DOHH2 (cell line): ENCODE measurements around the gene PLCB2.

ENCODE experiments used
- H3F3A ChIP-seq: fragments of 200-600 bp; sonication (generic), shearing (Covaris generic); 2 replicates; pipeline ENCODE4 v1.6.0; 2016; ENCODE audit warnings: antibody characterized with exemption, mild to moderate bottlenecking; ENCODE audit not compliant: control insufficient read depth, insufficient read depth
- H3K27ac ChIP-seq: fragments of 200-600 bp; sonication (generic); 2 replicates; pipeline ENCODE4 v1.5.1; 2014; ENCODE audit warnings: low read depth, mild to moderate bottlenecking, low read length, moderate library complexity
- H3K27me3 ChIP-seq: fragments of 200-600 bp; sonication (generic); 2 replicates; pipeline ENCODE4 v1.6.1; 2014; ENCODE audit warnings: mild to moderate bottlenecking, low read length, mixed read lengths; ENCODE audit not compliant: control insufficient read depth
- H3K36me3 ChIP-seq: fragments of 200-600 bp; sonication (generic); 2 replicates; pipeline ENCODE4 v1.6.1; 2014; ENCODE audit warnings: mild to moderate bottlenecking, low read length, moderate library complexity, mixed read lengths; ENCODE audit not compliant: control insufficient read depth
- H3K4me1 ChIP-seq: fragments of 200-600 bp; sonication (generic); 2 replicates; pipeline ENCODE4 v1.6.1; 2014; ENCODE audit warnings: mild to moderate bottlenecking, low read length, mixed read lengths; ENCODE audit not compliant: control insufficient read depth
- H3K4me2 ChIP-seq: fragments of 200-600 bp; sonication (generic); 2 replicates; pipeline ENCODE4 v1.6.0; 2014; ENCODE audit warnings: mild to moderate bottlenecking, low read length, moderate library complexity
- H3K4me3 ChIP-seq: fragments of 200-600 bp; sonication (generic); 2 replicates; pipeline ENCODE4 v1.5.1; 2014; ENCODE audit warnings: mild to moderate bottlenecking, low read length, mixed read lengths
- H3K79me2 ChIP-seq: fragments of 200-600 bp; sonication (generic); 2 replicates; pipeline ENCODE4 v1.6.1; 2014; ENCODE audit warnings: mild to moderate bottlenecking, low read length, mixed read lengths; ENCODE audit not compliant: control insufficient read depth
- H3K9me2 ChIP-seq: fragments of 200-600 bp; sonication (generic); replicated peaks from 2 replicates; pipeline ENCODE4 v1.6.1; 2014; ENCODE audit warnings: mild to moderate bottlenecking, low read length, mixed read lengths; ENCODE audit not compliant: control insufficient read depth
- H3K9me3 ChIP-seq: fragments of 200-600 bp; sonication (generic); 2 replicates; pipeline ENCODE4 v1.6.1; 2014; ENCODE audit warnings: antibody characterized with exemption, low read length, mixed read lengths; ENCODE audit not compliant: control insufficient read depth, insufficient read depth
- H4K20me1 ChIP-seq: fragments of 200-600 bp; sonication (generic); 2 replicates; pipeline ENCODE4 v1.6.0; 2014; ENCODE audit warnings: low read depth, mild to moderate bottlenecking, antibody characterized with exemption, low read length, moderate library complexity; ENCODE audit not compliant: control insufficient read depth, insufficient read depth
- EZH2phosphoT487 ChIP-seq: fragments of 200-600 bp; sonication (generic); IDR thresholded peaks from 2 replicates; pipeline ENCODE4 v1.6.1; 2017; ENCODE audit warnings: borderline replicate concordance, mild to moderate bottlenecking, antibody characterized with exemption, low read length, moderate library complexity, mixed read lengths
- TF ChIP-seq, protein P1 (sequence below): fragments of 200-600 bp; sonication (generic); IDR thresholded peaks from one replicate; pipeline ENCODE4 v1.5.1; 2014; ENCODE audit warnings: antibody characterized with exemption, mild to moderate bottlenecking, low read depth, low read length; ENCODE audit not compliant: poor library complexity, severe bottlenecking

The PLCB2 gene

DNA sequence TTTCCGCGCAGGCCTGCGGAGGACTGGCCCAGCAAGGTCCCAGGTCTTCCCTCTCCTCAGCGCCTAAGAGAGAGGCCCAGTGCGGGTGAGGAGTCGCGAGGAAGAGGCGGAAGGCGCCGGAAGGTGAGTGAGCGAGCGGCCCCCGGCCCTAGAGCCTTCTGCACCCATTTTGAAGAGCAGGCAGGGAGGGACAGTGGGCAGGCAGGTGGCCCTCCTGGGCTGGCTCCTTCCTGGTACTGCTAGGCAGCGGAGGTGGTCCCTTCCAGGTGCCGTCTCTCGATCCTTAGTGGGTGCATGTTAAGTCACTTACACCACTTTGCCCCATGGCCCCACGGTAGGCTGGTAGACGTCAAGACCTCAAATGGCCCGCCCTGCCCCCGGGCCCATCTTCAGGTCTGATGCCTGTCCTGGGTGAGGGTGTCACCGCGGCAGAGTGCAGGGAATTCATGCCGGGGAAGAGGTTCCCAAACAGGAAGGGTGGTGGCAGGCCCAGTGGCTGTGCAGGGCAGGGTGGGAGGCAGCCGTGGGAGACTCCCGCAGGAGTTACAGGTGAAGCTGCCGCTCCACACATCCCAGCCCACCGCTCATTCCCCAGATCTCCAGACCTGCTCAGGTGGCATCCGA lies 54.5 kb downstream of the PLCB2 start:
- 0 out of 2 replicates have a peak, but pooled peaks have one; percentile 2 for TF ChIP-seq EZH2phosphoT487
- TF ChIP-seq, protein P1, sequence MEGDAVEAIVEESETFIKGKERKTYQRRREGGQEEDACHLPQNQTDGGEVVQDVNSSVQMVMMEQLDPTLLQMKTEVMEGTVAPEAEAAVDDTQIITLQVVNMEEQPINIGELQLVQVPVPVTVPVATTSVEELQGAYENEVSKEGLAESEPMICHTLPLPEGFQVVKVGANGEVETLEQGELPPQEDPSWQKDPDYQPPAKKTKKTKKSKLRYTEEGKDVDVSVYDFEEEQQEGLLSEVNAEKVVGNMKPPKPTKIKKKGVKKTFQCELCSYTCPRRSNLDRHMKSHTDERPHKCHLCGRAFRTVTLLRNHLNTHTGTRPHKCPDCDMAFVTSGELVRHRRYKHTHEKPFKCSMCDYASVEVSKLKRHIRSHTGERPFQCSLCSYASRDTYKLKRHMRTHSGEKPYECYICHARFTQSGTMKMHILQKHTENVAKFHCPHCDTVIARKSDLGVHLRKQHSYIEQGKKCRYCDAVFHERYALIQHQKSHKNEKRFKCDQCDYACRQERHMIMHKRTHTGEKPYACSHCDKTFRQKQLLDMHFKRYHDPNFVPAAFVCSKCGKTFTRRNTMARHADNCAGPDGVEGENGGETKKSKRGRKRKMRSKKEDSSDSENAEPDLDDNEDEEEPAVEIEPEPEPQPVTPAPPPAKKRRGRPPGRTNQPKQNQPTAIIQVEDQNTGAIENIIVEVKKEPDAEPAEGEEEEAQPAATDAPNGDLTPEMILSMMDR: no peak

DNA sequence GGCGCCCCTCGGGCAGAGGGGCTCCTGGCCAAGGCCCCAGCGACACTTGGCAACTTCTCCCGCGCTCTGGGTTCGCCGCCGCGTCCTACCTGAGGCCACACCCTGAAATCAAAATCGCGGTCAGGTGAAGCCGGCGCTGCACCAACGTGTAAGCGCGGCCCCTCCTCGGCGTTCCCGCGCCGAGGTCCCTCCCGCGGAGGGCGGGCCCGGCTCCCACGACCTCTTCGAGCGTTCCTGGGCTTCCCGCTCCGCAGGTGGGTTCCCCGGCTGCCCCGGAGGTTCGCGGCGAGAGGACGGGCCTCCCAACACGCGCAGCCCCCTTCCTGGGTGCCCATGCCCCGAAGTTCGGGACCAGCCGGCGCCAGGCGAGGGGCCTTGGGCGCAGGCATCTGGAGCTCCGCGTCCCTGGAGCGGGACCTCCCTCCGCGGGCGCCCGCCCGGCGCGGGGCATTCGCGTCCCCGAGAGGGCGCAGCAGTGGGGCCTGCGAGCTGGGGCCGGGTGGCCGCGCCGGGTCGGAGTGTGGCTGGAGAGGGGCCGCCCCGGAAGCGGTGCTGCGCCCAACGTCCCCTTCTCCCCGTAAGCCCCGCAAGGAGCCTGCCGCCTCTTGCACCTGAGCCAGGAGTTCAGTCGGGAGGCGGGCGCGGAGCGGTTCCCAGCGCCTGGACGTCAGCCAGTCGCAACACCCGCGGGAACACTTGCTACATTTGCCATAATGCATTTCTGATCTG lies 55.1 kb downstream of the PLCB2 start:
- no peak overlapping the region for H3K4me2 ChIP-seq
- no peaks in the 10 kb centered on the region for H3K9me3 ChIP-seq
- H3F3A ChIP-seq: no peaks in the 10 kb centered on the region
- peaks cover 43% of the 10 kb centered on the region for H3K27me3 ChIP-seq
- no peaks in the 10 kb centered on the region for H3K9me2 ChIP-seq
- no peaks in the 10 kb centered on the region for H4K20me1 ChIP-seq
- no peaks in the 10 kb centered on the region for H3K79me2 ChIP-seq
- H3K4me1 ChIP-seq: no peaks in the 10 kb centered on the region
- H3K36me3 ChIP-seq: no peaks in the 10 kb centered on the region
- H3K4me3 ChIP-seq: no peak overlapping the region
- TF ChIP-seq, protein P1: no peak
- peak; percentile 42; the same call in 1 of the 2 replicates for TF ChIP-seq EZH2phosphoT487
- no peak overlapping the region for H3K27ac ChIP-seq

More for the DNA sequence above, 54.5 kb downstream of the PLCB2 start:
- Histone ChIP-seq H3F3A (no peaks in the 10 kb centered on the region), H3K79me2 (no peaks in the 10 kb centered on the region), H3K9me3 (no peaks in the 10 kb centered on the region), H4K20me1 (no peaks in the 10 kb centered on the region), H3K9me2 (no peaks in the 10 kb centered on the region), H3K4me2 (no peak overlapping the region), H3K36me3 (no peaks in the 10 kb centered on the region), H3K4me1 (no peaks in the 10 kb centered on the region), H3K27me3 (peaks cover 43% of the 10 kb centered on the region), H3K4me3 (no peak overlapping the region), H3K27ac (no peak overlapping the region)

DNA sequence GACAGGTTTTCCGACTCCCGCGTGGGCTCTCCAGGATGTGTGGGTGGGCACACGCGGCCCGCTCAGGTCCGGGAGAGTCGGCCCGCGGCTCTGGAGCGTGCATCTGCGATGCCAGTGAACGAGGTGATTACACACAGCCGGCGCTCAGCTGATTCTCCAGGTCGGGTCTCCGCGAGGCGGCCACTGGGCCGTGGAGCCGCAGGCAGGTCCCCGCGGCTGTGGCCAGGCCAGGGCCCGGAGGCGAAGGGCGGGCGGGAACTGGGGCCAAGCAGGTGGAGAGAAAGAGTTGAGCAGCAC lies 55.6 kb downstream of the PLCB2 start:
- Histone ChIP-seq H3K4me2 (no peak overlapping the region), H3K79me2 (no peaks in the 10 kb centered on the region), H3K36me3 (no peaks in the 10 kb centered on the region), H3K9me2 (no peaks in the 10 kb centered on the region), H3F3A (no peaks in the 10 kb centered on the region), H3K4me3 (no peak overlapping the region), H3K27me3 (peaks cover 43% of the 10 kb centered on the region), H3K4me1 (no peaks in the 10 kb centered on the region), H3K9me3 (no peaks in the 10 kb centered on the region), H3K27ac (no peak overlapping the region), H4K20me1 (no peaks in the 10 kb centered on the region)
- TF ChIP-seq, protein P1: no peak
- TF ChIP-seq EZH2phosphoT487: no peak
